Measurements from ENCODE around the gene FRMD1. TPM values are rescaled to one million over a fixed set of nuclear protein-coding genes. Genes with fewer than 3 reads are reported as not detected.

The FRMD1 gene
- total and polyA plus RNA-seq, 2 of the 8 experiments (the other 6 are each of a cell fraction or from before 2014, with no cell fraction given) = 0.36 TPM; not detected in 1

GRCh38 chr6:168100803-168101589 is 22.0 kb upstream of the FRMD1 start:
- DNase-seq (ENCODE audit: low read depth in 1 of 2, low spot score in 2 of 2) (no peak), FAIRE-seq (no peak)
- no peak overlapping the region for H3K27ac ChIP-seq (ENCODE audit: low read depth, low read length)
- H2BK15ac ChIP-seq (ENCODE audit: low read length) = no peak overlapping the region
- ChIA-PET POLR2A (ENCODE audit: partially characterized antibody) (no interaction called here), CTCF (ENCODE audit: partially characterized antibody) (no interaction called here)
- TF ChIP-seq RFX5 (IDR thresholded peaks at IDR 0.05; ENCODE audit: borderline replicate concordance, low read depth, low read length) = no peak
- no peak for TF ChIP-seq RXRA (IDR thresholded peaks at IDR 0.05; ENCODE audit: insufficient read depth, low read depth, low read length)
- peak; percentile 19 for TF ChIP-seq KDM4A (IDR thresholded peaks at IDR 0.05; ENCODE audit: low read depth, low read length, severe bottlenecking)
- H3K4ac ChIP-seq (replicated peaks; ENCODE audit: insufficient read length, low read depth, low read length) = no peak overlapping the region
- no peak overlapping the region for H2AK5ac ChIP-seq (ENCODE audit: low read depth, low read length)
- H2BK120ac ChIP-seq (replicated peaks; ENCODE audit: low read depth, low read length) = no peak overlapping the region
- peaks cover 0 to 12% (median 5%) of the 10 kb centered on the region in 4 experiments; a peak in 5 of 7 replicates for H3K4me1 ChIP-seq (replicated peaks in 1 of 4; ENCODE audit: control insufficient read depth in 3 of 4, insufficient read depth in 4 of 4, low read length in 3 of 4)
- no peak overlapping the region for H2BK5ac ChIP-seq (ENCODE audit: low read depth, low read length)
- H4K8ac ChIP-seq (ENCODE audit: extremely low read depth, insufficient read depth, low read length) = no peak overlapping the region; the same call in 1 of the 2 replicates
- no peak overlapping the region for H4K91ac ChIP-seq (replicated peaks; ENCODE audit: insufficient read length, low read length)
- no peak overlapping the region for H2BK20ac ChIP-seq (ENCODE audit: low read length)
- H3K36me3 ChIP-seq (ENCODE audit: control insufficient read depth in 2 of 4, insufficient read depth in 4 of 4, low read length in 3 of 4) = no peaks in the 10 kb centered on the region
- H3K9me3 ChIP-seq (ENCODE audit: insufficient read depth in 2 of 2, low read depth in 1 of 2, low read length in 1 of 2) = no peaks in the 10 kb centered on the region
- H3K9ac ChIP-seq (replicated peaks in 1 of 4; ENCODE audit: extremely low read depth in 1 of 4, low read depth in 3 of 4, low read length in 3 of 4) = no peak overlapping the region
- no peak overlapping the region for H3K56ac ChIP-seq (replicated peaks; ENCODE audit: insufficient read length, low read depth, low read length)
- H3K79me2 ChIP-seq (ENCODE audit: control insufficient read depth in 1 of 2, insufficient read depth in 2 of 2, low read length in 2 of 2) = no peaks in the 10 kb centered on the region
- H3K4me2 ChIP-seq (ENCODE audit: insufficient read depth in 1 of 2, low read depth in 2 of 2, low read length in 2 of 2) = peak overlapping the region; percentile 32 to 65; a peak in 3 of 4 replicates
- H4K5ac ChIP-seq (ENCODE audit: insufficient read length, low read depth, low read length) = no peak overlapping the region
- H3K23ac ChIP-seq (ENCODE audit: insufficient read length) = no peak overlapping the region
- no peak overlapping the region for H2BK12ac ChIP-seq (ENCODE audit: low read depth, low read length)
- H3K18ac ChIP-seq (ENCODE audit: extremely low read depth, low read length) = no peak overlapping the region; the same call in 1 of the 2 replicates
- peak overlapping the region in 1 of 4 experiments; percentile 50; a peak in 2 of 8 replicates for H3K4me3 ChIP-seq (ENCODE audit: extremely low read depth in 1 of 4, insufficient read depth in 2 of 4, low read depth in 3 of 4, low read length in 4 of 4)
- H3K14ac ChIP-seq (ENCODE audit: insufficient read length) = no peak overlapping the region
- H3K23me2 ChIP-seq (ENCODE audit: low read depth, low read length) = no peaks in the 10 kb centered on the region
- H3K79me1 ChIP-seq (ENCODE audit: low read depth, low read length) = no peaks in the 10 kb centered on the region
- peaks cover 9 to 30% (median 21%) of the 10 kb centered on the region in 4 experiments; a peak in 6 of 7 replicates for H3K27me3 ChIP-seq (replicated peaks in 1 of 4; ENCODE audit: control insufficient read depth in 3 of 4, extremely low read depth in 1 of 4, insufficient read depth in 3 of 4, low read length in 3 of 4)
- no peaks in the 10 kb centered on the region for H4K20me1 ChIP-seq (replicated peaks in 1 of 2; ENCODE audit: control insufficient read depth in 1 of 2, insufficient read depth in 2 of 2, low read length in 2 of 2)
- WGBS, 2 experiments (ENCODE audit: extremely low coverage in 1 of 2, insufficient coverage in 1 of 2, insufficient read length in 1 of 2, insufficient replicate concordance in 2 of 2, low coverage in 1 of 2, low lambda C conversion rate in 2 of 2, missing lambda C conversion rate in 1 of 2) = 57% methylated on average over 5 of the region's 52 CpGs; no CpG with 5 or more reads in 1 of the 2 experiments
- H2AFZ ChIP-seq (ENCODE audit: low read length) = no peak overlapping the region
